GM21717 (cell line): ENCODE data around the gene INO80.

Experiments
- ATAC-seq: cut with Tn5 transposase; IDR thresholded peaks from one replicate; pipeline ENCODE4 v1.9.1; 2021; ENCODE audit warnings: mild to moderate bottlenecking, moderate library complexity; ENCODE audit not compliant: unreplicated experiment

INO80 gene

DNA sequence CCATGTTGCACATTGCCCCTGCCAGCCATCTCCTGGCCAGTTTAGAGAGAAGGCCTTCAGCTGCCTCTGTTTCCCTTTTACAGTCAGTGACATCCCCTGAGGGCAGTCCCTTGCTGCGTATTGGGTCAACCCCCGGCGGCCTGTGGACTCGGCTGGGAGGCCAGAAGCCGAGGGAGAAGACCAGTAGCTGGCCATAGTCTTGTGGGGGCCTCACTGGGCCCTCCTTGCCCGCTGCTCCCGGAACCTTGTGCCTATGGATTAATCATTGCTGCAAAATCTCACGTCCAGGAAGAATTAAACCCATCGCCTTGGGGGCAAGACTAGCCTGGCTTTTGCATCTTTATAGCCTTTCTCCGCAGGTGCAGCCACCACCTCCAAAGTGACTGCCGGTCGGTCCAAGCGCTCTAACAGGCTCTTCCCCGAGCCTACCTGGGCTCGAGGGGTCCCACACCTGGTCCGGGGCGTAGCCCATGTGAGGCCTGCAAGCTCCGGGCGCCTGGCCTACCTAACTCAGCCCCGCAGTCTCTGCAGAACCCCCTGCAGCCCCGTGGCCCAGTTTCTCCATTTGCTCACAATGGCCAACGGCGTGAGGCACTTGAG is 163.7 kb downstream of the INO80 start:
- peak; percentile 17 for ATAC-seq

DNA sequence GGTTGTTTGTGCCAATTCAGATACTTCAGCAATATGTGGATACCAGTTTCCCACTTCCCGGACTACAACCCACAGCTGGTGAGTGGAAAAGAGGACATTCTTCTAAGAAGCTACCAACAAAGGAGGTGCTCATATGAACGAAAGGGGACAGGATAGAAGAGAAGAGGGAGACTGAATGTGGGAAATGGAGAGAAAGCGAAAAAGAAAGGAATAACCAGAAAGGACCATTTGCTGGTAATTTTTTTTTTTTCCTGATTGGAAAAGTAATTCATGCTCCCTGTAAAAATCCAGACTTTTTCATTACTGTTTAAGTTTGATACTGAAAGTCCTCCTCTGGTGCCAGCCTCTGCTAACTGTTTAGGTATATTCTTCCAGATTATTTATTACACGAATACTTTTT is 164.3 kb downstream of the INO80 start:
- no peak for ATAC-seq

DNA sequence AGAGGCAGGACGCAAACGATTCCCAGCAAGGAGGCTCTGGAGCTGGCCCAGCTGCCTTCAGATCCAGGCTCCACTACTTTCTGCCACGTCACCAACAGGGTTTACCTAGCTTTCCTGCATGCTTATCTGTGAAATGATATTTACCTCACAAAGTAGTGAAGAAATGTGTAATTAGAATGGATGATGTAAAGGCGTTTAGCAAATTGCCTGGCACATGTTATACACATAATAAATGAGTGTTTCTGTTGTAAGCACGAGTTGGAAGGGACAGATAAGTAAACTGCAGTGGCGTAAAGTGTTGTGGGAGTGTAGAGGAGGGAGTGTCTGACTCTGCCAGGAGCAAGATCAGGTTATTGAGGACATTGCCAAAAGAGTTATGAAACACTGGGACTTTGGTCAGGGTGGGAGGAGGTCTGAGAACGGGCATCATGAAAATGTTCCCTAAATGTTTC is 166.3 kb downstream of the INO80 start:
- ATAC-seq = no peak

DNA sequence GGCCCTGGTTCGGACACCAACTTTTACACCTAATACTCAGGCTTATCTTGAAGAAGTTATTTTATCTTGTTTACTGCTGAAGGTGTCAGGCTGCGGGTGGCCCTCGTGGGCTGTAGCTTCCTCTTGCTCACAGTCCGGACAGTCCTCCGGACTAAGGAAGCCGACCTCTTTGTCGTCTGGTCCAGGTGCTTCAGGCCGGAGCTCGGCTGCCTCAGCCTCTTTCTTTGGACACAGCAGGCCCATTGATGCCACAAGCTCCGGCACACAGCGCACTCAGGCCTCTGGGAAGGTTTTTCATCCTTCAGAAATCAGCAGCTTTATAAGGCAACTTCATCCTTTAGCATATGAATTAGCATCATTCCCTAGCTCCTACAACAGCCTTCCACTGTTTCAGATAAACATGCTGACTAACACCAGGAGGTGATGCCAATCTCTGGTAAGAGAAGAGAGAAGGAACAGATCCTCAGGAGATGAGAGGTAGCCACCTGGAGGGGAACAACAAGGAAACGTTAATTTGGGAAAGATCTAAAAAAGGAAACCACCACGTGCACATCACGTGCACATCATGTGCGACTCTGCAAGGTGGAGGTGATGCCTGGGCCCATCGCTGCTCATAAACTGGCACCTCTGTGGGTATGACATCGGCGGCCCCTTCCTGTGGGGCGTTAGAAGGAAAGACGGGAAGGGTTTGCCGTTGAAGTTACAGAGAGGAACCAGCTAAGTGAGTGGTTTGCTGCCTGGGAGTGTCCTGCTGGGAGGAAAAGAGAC is 167.2 kb downstream of the INO80 start:
- no peak for ATAC-seq

DNA sequence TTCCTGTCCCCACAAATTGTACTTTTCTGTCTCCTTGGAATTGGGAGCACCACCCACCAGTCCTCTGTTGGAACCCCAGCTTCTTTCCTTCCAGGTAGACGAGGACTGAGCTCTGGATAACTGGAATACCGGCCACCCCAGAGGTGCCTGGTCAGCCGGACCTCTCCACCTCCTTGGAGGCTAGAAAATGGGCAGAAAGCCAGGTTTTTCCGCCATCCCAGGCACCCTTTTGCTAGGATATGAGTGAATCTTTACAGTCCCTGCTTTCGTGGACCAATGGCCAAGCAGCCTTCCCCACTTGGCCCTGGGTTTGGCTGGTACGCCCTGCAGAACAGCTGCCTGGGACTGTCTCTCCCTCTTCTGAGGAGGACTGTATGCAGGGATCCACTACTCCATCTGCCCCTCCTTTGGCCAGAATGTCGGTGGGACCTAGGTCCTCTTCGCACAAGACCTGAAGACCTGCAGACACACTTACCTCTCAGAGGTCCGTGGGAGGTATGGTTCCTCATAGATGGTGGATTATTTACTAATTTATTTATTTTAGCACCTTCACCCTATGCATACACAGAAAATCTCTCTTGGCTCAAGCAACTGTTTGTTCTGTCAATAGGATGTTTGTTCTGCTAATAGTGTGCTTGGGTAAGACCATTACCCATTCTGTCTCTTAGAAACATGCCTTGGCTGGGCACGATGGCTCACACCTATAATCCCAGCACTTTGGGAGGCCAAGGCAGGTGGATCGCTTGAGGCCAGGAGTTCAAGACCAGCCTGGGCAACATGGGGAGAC is 171.4 kb downstream of the INO80 start:
- no peak for ATAC-seq

DNA sequence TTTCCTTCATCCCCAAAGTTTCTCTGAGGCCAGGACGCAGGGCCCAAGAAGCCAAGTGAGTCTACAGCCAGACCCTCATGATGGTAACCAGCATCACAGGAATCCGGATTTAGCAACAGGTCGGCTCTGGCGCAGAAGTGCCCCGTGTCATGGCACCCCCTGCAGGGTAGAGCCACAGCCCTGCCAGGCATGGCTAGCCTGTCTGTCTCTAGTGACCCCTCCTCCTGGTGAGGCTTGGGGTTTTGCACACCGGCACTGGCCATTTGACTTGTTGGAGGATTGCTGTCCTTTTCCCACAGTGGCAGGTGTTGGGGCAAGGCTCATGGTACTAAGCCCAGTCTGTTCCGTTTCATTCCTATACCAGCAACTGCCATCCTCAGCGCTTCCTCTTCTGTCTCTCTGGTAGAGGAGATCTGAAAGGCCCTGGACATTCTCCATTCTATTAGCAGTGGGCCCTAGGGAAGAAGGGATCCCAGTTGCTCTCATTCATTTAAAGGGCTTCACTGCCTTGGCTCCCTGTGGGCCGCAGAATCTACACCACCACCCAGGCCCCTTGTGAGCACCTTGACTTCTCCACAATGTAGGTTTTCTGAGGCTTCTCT is 172.2 kb downstream of the INO80 start:
- no peak for ATAC-seq

DNA sequence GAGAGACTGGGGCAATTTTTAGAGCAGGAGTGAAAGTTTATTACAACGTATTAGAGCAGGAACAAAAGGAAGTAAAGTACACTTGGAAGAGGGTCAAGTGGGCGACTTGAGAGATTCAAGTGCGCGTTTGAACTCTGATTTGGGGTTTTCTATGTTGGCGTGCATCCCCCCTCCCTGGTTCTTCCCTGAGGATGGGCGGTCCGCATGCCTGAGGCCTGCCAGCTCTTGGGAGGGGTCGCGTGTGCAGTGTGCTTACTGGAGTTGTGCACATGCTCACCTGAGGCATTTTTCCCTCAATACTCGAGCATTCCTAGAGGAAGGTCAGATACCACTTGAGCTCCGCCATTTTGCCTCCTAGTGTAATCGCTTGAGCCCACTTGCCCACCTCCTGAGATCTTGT is 173.2 kb downstream of the INO80 start:
- no peak for ATAC-seq

DNA sequence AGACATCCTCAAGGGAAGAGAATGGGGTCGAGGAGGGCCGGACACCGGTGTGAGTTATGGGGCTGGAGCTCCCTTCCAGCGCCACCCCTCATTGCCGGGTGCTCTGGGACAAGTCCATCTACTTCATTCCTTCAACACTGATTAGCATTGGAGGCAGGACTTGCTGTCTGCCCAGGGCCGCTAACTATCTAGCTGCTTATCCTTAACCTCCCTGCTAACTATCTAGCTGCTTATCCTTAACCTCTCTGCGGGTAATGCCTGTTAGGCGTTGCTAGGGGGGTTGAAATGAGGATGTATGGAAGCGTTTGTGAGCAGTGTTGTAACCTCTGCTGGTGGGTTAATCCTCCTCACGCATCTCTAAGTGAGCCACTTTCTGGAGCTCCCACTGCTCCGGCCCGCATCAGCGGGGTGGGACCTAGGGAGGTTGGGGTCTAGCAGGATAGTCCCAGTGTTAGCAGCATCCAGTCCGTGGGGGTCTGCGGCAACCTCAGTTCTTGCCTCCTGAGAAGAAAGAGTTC is 173.7 kb downstream of the INO80 start:
- no peak for ATAC-seq

DNA sequence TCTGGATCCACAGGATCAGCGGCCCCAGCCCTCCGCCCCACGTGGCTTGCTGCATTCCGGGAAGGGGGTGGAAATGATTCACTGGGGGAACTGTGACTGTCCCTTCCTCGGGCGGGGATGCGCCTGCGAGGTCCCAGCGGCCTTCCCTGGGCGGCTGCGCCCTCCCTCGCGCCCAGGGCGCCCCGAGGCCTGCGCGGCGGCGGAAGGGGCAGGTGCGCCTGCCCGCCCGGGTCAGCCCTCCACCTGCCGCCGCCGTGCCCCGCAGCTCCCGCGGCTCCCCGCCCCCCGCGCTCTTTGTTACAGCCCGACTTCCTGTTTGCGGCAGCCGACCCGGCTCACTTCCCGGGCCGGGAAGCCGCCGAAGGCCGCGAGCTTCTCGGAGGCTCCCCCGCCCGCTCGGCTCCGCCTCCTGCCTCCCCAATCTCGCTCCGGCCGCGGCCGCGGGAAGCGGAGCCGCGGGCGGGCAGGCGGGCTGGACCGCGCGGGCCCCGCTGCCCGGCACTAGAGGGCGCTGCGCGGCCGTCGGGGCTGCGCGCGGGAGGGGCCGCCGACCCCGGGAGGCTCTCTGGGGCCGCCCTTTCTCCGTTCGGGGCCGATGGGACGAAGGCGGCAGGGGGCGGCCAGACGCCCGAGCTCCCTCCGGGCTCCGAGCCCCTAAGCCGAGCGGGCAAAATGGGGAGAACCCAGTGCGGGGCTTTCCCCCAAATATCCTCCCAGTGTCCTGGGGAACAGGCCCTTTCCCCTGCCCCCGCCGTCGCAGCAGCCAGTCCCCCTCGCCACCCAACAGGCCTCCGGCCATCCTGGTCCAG is 174.3 kb downstream of the INO80 start:
- peak; percentile 45 for ATAC-seq

DNA sequence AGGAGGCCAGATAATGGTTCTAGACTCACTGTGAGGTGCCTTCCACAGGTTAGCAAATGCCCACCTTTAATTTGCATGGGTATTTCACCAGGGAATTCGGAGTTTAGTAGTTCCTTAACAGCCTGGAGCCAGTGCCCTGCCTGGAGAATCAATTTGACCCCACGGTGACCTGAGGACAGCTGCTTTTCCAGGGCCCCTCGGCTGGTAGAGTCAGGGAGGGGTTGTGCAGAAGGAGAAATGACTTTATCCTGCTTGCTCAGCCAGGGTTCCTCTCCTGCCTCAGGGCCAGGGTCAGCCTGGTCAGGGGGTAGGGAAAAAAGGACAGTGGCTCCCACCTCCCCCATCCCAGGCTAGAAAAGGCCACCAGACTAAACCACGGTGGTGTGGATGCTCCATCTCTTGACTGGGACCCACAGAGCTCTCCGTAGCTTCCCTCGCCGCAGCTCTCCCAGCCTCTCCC is 175.0 kb downstream of the INO80 start:
- no peak for ATAC-seq

DNA sequence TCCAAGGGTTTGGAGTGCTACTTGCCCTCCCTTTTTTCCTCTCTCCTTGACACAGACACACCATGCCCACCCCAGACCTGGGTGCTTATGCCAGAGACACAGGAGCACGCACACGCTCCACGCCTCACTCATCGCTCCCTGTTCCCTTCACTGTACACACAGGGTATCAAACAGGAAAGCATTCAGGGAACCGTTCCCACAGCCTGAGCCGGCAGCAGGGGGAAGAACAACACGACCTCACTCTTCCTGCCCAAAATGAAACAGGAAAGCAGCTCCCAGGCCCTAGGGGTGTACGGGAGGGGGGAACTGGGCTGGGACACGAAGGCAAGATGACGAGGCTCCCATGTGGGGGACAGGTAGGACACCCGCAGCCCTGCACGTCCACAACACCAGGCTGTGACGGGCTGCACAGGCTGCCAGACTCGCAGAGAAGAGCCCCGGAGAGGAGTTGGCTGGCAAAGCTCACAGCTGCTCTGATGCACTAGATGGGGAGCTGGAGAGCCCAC is 175.7 kb downstream of the INO80 start:
- ATAC-seq = no peak

DNA sequence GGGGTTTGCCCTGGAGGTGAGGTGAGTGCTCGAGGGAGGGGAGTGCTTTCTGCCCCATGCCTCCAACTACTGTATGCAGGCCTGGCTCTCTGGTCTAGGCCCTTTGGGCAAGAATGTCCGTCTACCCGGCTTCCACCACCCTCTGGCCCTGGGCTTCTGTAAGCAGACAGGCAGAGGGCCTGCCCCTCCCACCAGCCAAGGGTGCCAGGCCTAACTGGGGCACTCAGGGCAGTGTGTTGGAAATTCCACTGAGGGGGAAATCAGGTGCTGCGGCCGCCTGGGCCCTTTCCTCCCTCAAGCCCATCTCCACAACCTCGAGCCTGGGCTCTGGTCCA is 177.6 kb downstream of the INO80 start:
- no peak for ATAC-seq

DNA sequence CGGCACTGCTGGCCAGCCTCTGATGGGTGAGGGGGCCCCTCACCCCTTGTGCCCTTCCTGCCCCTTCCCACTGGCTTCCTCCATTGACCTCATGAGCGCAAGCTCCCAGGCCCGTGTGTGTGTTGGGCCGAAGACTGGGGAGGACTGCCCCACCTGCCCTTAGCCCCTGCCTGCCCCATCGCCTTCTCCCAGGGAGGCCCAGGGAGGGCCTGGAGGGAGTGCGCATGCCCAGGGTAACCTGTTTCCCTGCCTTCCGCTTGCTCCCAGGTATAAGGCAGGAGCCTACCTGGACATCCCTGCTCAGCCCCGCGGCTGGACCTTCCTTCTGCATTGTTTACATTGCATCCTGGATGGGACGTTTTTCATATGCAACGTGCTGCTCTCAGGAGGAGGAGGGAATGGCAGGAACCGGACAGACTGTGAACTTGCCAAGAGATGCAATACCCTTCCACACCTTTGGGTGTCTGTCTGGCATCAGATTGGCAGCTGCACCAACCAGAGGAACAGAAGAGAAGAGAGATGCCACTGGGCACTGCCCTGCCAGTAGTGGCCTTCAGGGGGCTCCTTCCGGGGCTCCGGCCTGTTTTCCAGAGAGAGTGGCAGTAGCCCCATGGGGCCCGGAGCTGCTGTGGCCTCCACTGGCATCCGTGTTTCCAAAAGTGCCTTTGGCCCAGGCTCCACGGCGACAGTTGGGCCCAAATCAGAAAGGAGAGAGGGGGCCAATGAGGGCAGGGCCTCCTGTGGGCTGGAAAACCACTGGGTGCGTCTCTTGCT is 178.1 kb downstream of the INO80 start:
- no peak for ATAC-seq

DNA sequence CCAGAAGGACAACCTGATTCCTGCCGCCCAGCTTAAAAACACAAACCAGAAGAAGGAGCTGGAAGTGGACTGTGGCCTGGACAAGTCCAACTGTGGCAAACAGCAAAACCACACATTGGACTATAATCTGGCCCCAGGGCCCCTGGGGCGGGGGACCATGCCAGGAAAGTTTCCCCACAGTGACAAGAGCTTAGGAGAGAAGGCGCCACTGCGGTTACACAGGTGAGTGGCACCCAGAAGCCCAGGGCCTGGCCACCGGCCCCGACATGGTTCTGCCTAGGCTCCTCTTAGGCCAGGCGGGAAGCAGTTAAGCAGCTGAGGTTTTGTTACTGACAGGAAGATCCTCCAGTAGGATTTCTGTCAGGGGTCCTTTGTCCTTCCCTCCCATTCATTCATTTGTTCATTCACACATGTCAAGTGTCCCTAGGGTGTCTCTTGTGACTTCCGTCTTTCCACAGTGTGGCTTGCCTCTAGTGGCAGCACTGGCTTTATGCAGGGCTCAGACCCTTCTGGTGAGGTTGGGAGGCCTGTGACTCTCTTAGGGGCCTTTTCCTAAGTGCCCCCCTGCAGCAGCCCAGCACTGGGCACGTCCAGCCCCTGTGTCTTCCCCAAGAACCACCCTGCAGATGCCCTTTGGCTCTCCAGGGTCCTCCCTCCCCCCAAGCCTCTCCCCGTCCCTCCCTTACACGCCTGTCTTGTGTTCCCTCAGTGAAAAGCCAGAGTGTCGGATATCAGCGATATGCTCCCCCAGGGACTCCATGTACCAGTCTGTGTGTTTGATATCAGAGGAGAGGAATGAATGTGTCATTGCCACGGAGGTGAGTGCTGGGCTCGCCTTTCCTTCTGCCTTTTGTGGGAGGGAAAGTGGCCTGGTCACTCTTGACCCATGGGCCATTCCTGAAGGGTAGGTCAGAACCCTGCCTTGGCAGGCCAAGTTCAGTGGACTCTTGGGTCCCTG is 179.1 kb downstream of the INO80 start:
- no peak for ATAC-seq

DNA sequence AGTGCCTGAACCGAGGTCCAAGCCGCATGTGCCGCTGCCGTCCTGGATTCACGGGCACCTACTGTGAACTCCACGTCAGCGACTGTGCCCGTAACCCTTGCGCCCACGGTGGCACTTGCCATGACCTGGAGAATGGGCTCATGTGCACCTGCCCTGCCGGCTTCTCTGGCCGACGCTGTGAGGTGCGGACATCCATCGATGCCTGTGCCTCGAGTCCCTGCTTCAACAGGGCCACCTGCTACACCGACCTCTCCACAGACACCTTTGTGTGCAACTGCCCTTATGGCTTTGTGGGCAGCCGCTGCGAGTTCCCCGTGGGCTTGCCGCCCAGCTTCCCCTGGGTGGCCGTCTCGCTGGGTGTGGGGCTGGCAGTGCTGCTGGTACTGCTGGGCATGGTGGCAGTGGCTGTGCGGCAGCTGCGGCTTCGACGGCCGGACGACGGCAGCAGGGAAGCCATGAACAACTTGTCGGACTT is 179.8 kb downstream of the INO80 start:
- no peak for ATAC-seq

DNA sequence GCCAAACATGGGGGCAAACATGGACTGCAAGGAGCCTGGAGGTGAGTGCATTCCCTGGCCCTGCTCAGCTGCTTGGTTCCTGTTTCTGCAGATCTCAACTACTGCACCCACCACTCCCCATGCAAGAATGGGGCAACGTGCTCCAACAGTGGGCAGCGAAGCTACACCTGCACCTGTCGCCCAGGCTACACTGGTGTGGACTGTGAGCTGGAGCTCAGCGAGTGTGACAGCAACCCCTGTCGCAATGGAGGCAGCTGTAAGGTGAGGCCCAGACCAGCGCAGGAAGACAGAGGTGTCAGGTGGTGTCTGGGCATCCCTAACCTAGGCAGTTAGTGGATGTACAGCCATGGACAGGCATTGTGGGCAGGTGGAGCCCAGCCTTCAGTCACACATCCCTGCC is 181.6 kb downstream of the INO80 start:
- no peak for ATAC-seq

DNA sequence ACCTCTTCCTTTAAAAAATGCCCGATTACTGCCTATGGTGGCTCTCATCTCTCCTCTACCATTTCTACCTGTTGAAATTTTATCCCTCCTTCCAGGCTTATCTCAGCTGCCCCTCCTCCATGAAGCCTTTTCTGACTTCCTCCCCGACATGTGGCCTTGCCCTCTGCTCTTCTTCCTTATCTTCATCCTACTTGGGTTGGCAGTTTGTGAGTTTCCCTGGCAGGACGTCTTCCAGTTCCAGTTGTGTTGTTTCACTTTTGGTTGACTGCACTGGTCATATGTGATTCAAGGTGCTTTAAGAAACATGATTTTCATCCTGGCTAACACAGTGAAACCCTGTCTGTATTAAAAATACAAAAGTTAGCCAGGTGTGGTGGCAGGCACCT is 182.6 kb downstream of the INO80 start:
- no peak for ATAC-seq
